ENCODE data around the gene HGS.
"Not testable (repeated sequence)": the region's sequence is repeated elsewhere in the genome, so short reads cannot be mapped to it uniquely, and the experiment has no call there.

HGS gene

DNA sequence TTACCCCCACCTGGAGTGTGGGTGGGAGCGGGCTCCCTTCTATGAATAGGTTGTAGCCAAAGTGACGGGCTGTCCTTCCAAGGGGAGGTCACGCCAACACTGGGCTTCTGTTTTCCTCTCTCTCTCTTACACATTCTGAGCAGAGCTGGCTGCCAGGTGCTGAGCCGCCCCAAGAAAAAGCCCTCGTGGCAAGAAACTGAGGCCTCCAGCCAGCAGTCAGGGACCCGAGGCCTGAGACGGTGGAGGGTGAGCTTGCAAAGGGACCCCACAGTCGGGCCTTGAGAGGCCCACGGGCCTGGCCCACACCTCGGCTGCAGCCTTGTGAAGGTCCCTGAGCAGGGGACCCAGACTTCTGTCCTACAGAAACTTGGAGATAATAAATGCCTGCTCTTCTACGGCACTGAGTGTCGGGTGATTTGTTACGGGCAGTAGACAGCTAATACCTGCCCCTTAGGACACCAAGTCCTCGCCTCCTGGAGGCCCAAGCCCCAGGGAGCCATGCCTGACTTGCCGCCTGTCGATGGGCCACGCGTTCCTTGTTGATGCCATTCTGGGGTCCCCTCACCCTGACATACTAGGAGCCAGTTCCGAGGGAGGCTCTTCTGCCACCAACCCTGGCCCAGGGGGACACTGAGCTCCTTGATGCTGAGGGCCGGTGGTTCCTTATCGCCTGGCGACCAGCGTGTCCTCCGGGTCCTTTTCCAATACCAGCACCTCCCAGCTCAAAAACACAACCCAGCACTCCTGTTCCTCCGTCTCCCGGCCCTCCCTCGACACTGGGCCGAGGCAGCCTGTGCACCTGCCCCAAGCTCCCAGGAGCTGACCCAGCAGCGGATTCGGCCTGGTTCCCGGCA lies 54.4 kb downstream of the HGS start:
- peaks cover 9% of the 10 kb centered on the region for H3K27me3 ChIP-seq (ENCODE audit: low read depth)
- in situ Hi-C loops (cut with MboI; ENCODE audit: low sequenced_read_pairs) = no loop called here
- no peak for DNase-seq (ENCODE audit: low spot score in 2 of 2)
- no peak overlapping the region for H3K4me3 ChIP-seq
- H3K9me3 ChIP-seq = no peaks in the 10 kb centered on the region
- peaks cover 2% of the 10 kb centered on the region; the same call in 1 of the 2 replicates for H3K4me1 ChIP-seq
- no peaks in the 10 kb centered on the region for H3K36me3 ChIP-seq (replicated peaks)

DNA sequence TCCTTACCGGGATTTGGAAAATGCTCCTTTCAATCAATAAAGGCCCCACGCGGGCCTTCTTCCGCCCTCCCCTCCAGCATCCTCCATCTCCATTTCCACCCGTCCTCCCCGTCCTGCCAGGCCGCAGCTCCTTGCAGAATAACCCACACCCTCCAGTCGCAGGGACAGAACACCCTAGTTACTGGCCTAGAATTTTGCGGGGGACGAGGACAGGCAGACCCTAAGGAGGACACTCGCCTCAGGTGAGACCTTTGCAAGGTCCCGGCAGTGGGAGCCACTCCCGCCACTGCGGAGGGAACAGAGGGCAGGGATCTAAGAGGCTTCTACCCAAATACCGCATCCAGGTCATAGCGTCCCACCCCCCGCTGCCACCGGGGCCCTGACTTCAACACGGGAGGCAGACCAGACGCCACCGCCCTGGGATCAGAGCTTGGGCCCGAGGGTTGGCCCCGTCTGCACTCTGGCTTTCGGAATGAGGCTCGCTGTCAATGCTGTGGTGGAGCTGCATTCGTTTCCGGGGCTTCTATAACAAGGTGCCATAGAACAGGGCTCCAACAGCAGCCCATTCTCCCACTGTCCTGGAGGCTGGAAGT lies 55.1 kb downstream of the HGS start:
- Histone ChIP-seq H3K4me1 (no peaks in the 10 kb centered on the region), H3K9me3 (no peaks in the 10 kb centered on the region), H3K27me3 (ENCODE audit: low read depth) (peaks cover 5% of the 10 kb centered on the region), H3K36me3 (replicated peaks) (no peaks in the 10 kb centered on the region), H3K4me3 (no peak overlapping the region)
- in situ Hi-C loops (cut with MboI; ENCODE audit: low sequenced_read_pairs) = no loop called here
- DNase-seq (ENCODE audit: low spot score in 2 of 2) = no peak

DNA sequence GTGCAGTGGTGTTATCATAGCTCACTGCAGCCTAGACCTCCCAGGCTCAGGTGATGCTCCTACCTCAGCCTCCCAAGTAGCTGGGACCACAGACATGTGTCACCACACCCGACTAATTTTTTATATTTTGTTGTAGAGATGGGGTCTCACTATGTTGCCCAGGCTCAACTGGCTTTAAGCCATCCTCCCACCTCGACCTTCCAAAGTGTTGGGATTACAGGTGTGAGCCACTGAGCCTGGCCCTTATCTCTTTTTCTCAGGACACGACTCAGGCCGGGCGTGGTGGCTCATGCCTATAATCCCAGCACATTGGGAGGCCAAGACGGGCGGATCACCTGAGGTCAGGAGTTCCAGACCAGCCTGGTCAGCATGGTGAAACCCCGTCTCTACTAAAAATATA lies 55.8 kb downstream of the HGS start:
- H3K4me1 ChIP-seq; H3K36me3 ChIP-seq (replicated peaks); in situ Hi-C loops (cut with MboI; ENCODE audit: low sequenced_read_pairs); DNase-seq (ENCODE audit: low spot score in 2 of 2); H3K9me3 ChIP-seq; H3K27me3 ChIP-seq (ENCODE audit: low read depth); H3K4me3 ChIP-seq: not testable (repeated sequence)

DNA sequence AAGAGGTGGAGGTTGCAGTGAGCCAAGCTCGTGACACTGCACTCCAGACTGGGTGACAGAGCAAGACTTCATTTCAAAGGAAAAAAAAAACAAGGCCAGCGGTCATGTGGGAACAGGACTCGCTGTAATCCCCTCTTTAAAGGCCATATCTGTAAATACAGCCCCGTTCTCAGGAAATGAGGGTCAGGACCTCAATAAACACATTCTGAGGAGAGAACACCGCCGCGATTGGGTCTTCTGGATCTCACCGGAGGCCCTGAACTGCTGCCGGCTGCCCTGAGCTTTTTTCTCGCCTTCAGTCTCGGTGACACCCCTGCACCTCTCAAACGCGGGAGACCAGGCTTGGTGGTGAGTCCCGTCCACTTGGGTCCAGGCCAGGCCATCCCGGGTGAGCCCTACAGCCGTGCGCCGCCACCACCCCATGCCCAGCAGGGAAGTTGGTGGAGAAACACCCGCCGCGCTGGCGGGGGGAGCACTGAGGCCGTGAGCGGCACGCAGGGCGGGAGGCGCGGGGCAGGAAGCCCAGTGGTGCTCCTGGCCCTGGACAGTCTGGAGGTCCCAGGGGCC lies 56.7 kb downstream of the HGS start:
- Histone ChIP-seq H3K4me1 (no peaks in the 10 kb centered on the region), H3K9me3 (no peaks in the 10 kb centered on the region), H3K36me3 (replicated peaks) (no peaks in the 10 kb centered on the region), H3K27me3 (ENCODE audit: low read depth) (peaks cover 5% of the 10 kb centered on the region), H3K4me3 (no peak overlapping the region)
- in situ Hi-C loops (cut with MboI; ENCODE audit: low sequenced_read_pairs) = no loop called here
- no peak for DNase-seq (ENCODE audit: low spot score in 2 of 2)

DNA sequence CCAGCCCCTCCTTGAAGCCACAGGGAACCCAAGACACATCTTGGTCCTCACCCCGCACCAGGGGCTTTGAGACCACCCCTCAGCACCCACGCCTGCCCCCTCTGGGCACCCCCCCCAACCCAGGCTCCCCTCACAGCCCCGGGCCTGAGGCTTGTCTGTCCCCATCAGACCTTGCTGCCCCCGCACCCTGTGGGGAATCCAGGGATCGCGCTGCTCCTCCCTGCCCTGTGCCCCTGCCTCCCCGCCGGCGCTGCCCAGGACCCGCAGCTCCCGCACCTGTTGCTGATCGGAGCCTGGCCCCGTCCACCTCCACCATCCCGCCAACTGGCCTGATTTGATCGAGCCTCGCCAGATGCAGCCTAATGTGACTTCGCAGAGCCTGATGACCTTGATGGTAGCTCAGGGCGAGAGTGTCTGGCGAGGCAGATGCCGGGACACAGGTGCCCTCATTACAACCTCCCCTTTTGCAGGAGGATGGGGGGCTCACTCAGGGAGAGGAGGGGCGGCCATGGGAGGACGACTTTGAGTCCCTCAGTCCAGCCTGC lies 57.3 kb downstream of the HGS start:
- in situ Hi-C loops (cut with MboI; ENCODE audit: low sequenced_read_pairs) = no loop called here
- DNase-seq (ENCODE audit: low spot score in 2 of 2) = no peak
- Histone ChIP-seq H3K4me3 (no peak overlapping the region), H3K9me3 (no peaks in the 10 kb centered on the region), H3K27me3 (ENCODE audit: low read depth) (peaks cover 2% of the 10 kb centered on the region), H3K36me3 (replicated peaks) (no peaks in the 10 kb centered on the region), H3K4me1 (no peaks in the 10 kb centered on the region)

DNA sequence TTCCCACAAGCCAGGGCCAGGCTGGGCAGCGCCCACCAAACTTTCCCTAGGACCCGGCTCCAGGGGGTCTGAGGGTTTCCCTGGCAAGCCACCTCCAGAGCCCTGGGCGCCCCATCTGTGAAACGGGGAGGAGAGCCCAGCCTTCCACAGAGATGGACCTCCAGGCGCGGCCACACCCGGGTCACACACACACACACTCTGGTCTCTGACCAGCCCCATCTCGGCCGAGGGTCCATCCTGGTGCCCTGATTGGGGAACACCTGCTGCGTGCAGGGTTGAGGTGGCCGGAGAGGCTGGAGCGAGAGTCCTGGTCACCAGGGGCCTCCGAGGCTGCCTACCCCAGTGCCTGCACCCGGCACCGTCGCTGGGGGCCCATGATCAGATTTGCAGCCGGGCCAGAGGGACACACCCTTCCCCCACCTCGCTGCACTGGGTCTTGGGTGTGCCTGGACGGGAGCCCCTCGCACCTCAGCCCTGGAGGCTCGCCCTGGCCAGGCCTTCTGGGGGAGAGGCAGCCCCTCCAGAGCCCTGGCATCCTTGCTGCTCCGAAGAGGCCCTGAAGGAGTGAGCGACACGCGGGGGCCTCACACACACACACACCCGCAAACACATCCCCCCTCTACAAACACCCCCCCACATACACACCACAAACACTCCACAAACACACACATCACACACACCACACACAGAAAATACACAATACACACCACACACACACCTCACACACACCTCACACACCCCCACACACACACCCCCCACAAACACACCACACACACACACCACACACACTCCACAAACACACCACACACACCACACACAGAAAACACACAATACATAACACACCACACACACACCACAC lies 58.0 kb downstream of the HGS start:
- H3K4me3 ChIP-seq = no peak overlapping the region
- H3K9me3 ChIP-seq = no peaks in the 10 kb centered on the region
- no peak for DNase-seq (ENCODE audit: low spot score in 2 of 2)
- no peaks in the 10 kb centered on the region for H3K4me1 ChIP-seq
- in situ Hi-C loops (cut with MboI; ENCODE audit: low sequenced_read_pairs) = no loop called here
- no peaks in the 10 kb centered on the region for H3K36me3 ChIP-seq (replicated peaks)
- no peaks in the 10 kb centered on the region for H3K27me3 ChIP-seq (ENCODE audit: low read depth)

Measured in HAP-1 (cell line).